ENCODE data around the gene HEXB.

DNA sequence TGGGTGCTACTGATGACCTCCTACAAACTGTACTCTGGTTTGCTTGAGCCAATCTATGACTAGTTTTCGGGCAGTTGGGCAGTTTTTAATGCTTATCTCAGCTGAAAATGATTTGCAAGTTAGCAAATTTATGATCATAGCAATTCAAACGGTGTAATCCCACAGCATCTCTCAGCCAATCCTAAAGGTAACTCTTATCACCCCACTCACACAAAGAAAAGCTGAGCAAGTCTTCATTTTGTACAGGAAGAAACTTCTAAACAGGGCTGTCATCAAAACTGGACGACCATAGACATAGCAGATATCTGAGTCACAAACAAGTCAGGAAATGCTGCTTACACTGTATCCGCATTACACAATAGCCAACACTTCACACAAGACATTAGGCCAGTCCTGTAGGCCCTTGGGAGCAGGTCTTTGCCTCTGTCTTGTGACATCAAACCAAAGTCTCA is 41.9 kb upstream of the HEXB start:
- TF ChIP-seq, protein P1, sequence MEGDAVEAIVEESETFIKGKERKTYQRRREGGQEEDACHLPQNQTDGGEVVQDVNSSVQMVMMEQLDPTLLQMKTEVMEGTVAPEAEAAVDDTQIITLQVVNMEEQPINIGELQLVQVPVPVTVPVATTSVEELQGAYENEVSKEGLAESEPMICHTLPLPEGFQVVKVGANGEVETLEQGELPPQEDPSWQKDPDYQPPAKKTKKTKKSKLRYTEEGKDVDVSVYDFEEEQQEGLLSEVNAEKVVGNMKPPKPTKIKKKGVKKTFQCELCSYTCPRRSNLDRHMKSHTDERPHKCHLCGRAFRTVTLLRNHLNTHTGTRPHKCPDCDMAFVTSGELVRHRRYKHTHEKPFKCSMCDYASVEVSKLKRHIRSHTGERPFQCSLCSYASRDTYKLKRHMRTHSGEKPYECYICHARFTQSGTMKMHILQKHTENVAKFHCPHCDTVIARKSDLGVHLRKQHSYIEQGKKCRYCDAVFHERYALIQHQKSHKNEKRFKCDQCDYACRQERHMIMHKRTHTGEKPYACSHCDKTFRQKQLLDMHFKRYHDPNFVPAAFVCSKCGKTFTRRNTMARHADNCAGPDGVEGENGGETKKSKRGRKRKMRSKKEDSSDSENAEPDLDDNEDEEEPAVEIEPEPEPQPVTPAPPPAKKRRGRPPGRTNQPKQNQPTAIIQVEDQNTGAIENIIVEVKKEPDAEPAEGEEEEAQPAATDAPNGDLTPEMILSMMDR (IDR thresholded peaks at IDR 0.05; ENCODE audit: low read length) = no peak
- TF ChIP-seq EZH2phosphoT487 (IDR thresholded peaks at IDR 0.05; ENCODE audit: low read length) (no peak), EZH2 (optimal IDR thresholded peaks at IDR 0.05; ENCODE audit: low read depth, low read length) (no peak)
